Liver (tissue), 9 donors: ENCODE results near the gene KRT37. TPM values are rescaled to one million over a fixed set of nuclear protein-coding genes. Genes with fewer than 3 reads are reported as not detected.

Experiments used
- DNase-seq: peaks from one replicate; pipeline ENCODE4 v3.0.0-alpha.2; 2017; ENCODE audit warnings: low spot score
- H3K27ac ChIP-seq, 2 donors: one replicate each; pipeline ENCODE4 v1.7.0; 2013; ENCODE audit warnings: inconsistent platforms in 2 of 2, low read length in 2 of 2, control low read depth in 1 of 2, low read depth in 1 of 2, mild to moderate bottlenecking in 1 of 2
- H3K27me3 ChIP-seq, 4 donors: one replicate each; pipeline versions ENCODE4 v1.6.1 to v1.7.0; 2013; ENCODE audit warnings: low read length in 3 of 4, inconsistent platforms in 1 of 4, mild to moderate bottlenecking in 1 of 4, moderate library complexity in 1 of 4; ENCODE audit not compliant: control insufficient read depth in 4 of 4, insufficient read depth in 4 of 4
- H3K36me3 ChIP-seq, 4 donors: one replicate each; pipeline versions ENCODE4 v1.6.1 to v1.7.0; 2013; ENCODE audit warnings: low read length in 3 of 4, mild to moderate bottlenecking in 3 of 4, low read depth in 1 of 4, moderate library complexity in 1 of 4; ENCODE audit not compliant: control insufficient read depth in 4 of 4, insufficient read depth in 3 of 4
- H3K4me1 ChIP-seq, 4 donors: one replicate each; pipeline versions ENCODE4 v1.6.1 to v1.7.0; 2013; ENCODE audit warnings: low read length in 3 of 4, mild to moderate bottlenecking in 3 of 4, moderate library complexity in 1 of 4; ENCODE audit not compliant: control insufficient read depth in 4 of 4, insufficient read depth in 4 of 4
- H3K4me3 ChIP-seq, 3 donors: one replicate each; pipeline versions ENCODE4 v1.6.1 to v1.7.0; 2013; ENCODE audit warnings: low read length in 3 of 3, control low read depth in 1 of 3, low read depth in 1 of 3, mild to moderate bottlenecking in 1 of 3
- H3K9ac ChIP-seq, 2 donors: one replicate each; pipeline ENCODE4 v1.7.0; 2013; ENCODE audit warnings: low read length in 2 of 2, mild to moderate bottlenecking in 2 of 2, moderate library complexity in 2 of 2, control low read depth in 1 of 2, low read depth in 1 of 2
- H3K9me3 ChIP-seq, 4 donors: one replicate each; pipeline versions ENCODE4 v1.6.1 to v1.7.0; 2013; ENCODE audit warnings: low read length in 3 of 4; ENCODE audit not compliant: control insufficient read depth in 4 of 4
- ATF3 ChIP-seq: IDR thresholded peaks from 2 replicates; pipeline ENCODE4 v1.6.1; 2016; ENCODE audit warnings: antibody characterized with exemption
- CTCF ChIP-seq: fragments of 150-350 bp; IDR thresholded peaks from 2 replicates; pipeline ENCODE4 v1.5.1; 2017; ENCODE audit warnings: improper control_type of control experiment, low read depth, low read length; ENCODE audit not compliant: missing input control
- EGR1 ChIP-seq, 2 donors: IDR thresholded peaks; 2 replicates each; pipeline ENCODE4 v1.6.1; 2016 to 2018; ENCODE audit warnings: antibody characterized with exemption in 2 of 2, low read depth in 2 of 2
- FOXA1 ChIP-seq: IDR thresholded peaks from 2 replicates; pipeline ENCODE4 v1.6.1; 2016; ENCODE audit warnings: antibody characterized with exemption
- FOXA2 ChIP-seq: IDR thresholded peaks from 2 replicates; pipeline ENCODE4 v1.6.1; 2016; ENCODE audit warnings: antibody characterized with exemption
- GABPA ChIP-seq, 2 donors: IDR thresholded peaks in 1 of 2; conservative IDR thresholded peaks in 1 of 2; 2 replicates each; pipeline ENCODE4 v1.6.1; 2016; ENCODE audit warnings: antibody characterized with exemption in 2 of 2, mild to moderate bottlenecking in 1 of 2, moderate library complexity in 1 of 2
- HNF4A ChIP-seq, 2 donors: conservative IDR thresholded peaks; 2 replicates each; pipeline ENCODE4 v1.6.1; 2016; ENCODE audit warnings: antibody characterized with exemption in 2 of 2, mild to moderate bottlenecking in 2 of 2
- HNF4G ChIP-seq: IDR thresholded peaks from 2 replicates; pipeline ENCODE4 v1.6.1; 2016; ENCODE audit warnings: antibody characterized with exemption
- JUND ChIP-seq, 2 donors: IDR thresholded peaks; 2 replicates each; pipeline ENCODE4 v1.6.1; 2016; ENCODE audit warnings: antibody characterized with exemption in 2 of 2
- NR2F2 ChIP-seq: IDR thresholded peaks from 2 replicates; pipeline ENCODE4 v1.6.1; 2016; ENCODE audit warnings: antibody characterized with exemption
- RAD21 ChIP-seq, 2 donors: IDR thresholded peaks; 2 replicates each; pipeline ENCODE4 v1.6.1; 2016; ENCODE audit warnings: antibody characterized with exemption in 2 of 2, mild to moderate bottlenecking in 2 of 2
- SP1 ChIP-seq: IDR thresholded peaks from 2 replicates; pipeline ENCODE4 v1.6.1; 2018; ENCODE audit warnings: antibody characterized with exemption, mild to moderate bottlenecking
- TAF1 ChIP-seq: conservative IDR thresholded peaks from 2 replicates; pipeline ENCODE4 v1.6.1; 2016; ENCODE audit warnings: antibody characterized with exemption, mild to moderate bottlenecking
- YY1 ChIP-seq: IDR thresholded peaks from 2 replicates; pipeline ENCODE4 v1.6.1; 2016; ENCODE audit warnings: antibody characterized with exemption, mild to moderate bottlenecking
- WGBS: extraction: QIAGEN DNeasy Blood & Tissue Kit; methylation state at CpG from one replicate; pipeline ENCODE4 v1.1.7; 2013; 5-methylcytosine and 5-hydroxymethylcytosine counted together
- polyA plus RNA-seq, 2 donors: library from polyadenylated mRNA; stranded (reverse) in 1 of 2; unstranded in 1 of 2; fragments of 200-250 nt in 1 of 2; fragments of >200 nt in 1 of 2; fragmentation: Nextera tagmentation in 1 of 2; extraction: Ambion mirVana in 1 of 2; gene quantifications; one replicate each; pipeline versions ENCODE4 v1.2.1 to v1.2.3, GENCODE V29; 2013 to 2015
- total RNA-seq, 2 donors: library from RNA; depleted of rRNA; stranded (reverse); fragments of >200 nt; gene quantifications; one replicate each; pipeline ENCODE4 v1.2.3, GENCODE V29; 2014
- TF ChIP-seq, protein P1 (sequence below): IDR thresholded peaks from 2 replicates; pipeline ENCODE4 v1.6.1; 2016; ENCODE audit warnings: antibody characterized with exemption
- TF ChIP-seq, protein P2 (sequence below): IDR thresholded peaks from 2 replicates; pipeline ENCODE4 v1.6.1; 2016; ENCODE audit warnings: antibody characterized with exemption, mild to moderate bottlenecking
- TF ChIP-seq, protein P3 (sequence below): IDR thresholded peaks from 2 replicates; pipeline ENCODE4 v1.6.1; 2016; ENCODE audit warnings: antibody characterized with exemption
- donor health status: healthy.
- donor health status: healthy.
- donor health status: healthy.
- donor health status: healthy.
- donor health status: healthy.

Gene KRT37
- total and polyA plus RNA-seq, 4 donors: not detected

- Histone ChIP-seq H3K4me1 (no peaks in the 10 kb centered on the region), H3K4me3 (no peak overlapping the region), H3K27ac (no peak overlapping the region), H3K27me3 (no peaks in the 10 kb centered on the region), H3K36me3 (no peaks in the 10 kb centered on the region), H3K9ac (no peak overlapping the region), H3K9me3 (no peaks in the 10 kb centered on the region)
- no peak for TF ChIP-seq HNF4A (conservative IDR thresholded peaks at IDR 0.05)
- no peak for TF ChIP-seq CTCF
- no peak for TF ChIP-seq YY1
- TF ChIP-seq, protein P1, sequence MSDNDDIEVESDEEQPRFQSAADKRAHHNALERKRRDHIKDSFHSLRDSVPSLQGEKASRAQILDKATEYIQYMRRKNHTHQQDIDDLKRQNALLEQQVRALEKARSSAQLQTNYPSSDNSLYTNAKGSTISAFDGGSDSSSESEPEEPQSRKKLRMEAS: no peak
- no peak for TF ChIP-seq EGR1 (IDR thresholded peaks at IDR 0.05; ENCODE audit: low read depth in 2 of 2)
- no peak for TF ChIP-seq NR2F2
- TF ChIP-seq, protein P2, sequence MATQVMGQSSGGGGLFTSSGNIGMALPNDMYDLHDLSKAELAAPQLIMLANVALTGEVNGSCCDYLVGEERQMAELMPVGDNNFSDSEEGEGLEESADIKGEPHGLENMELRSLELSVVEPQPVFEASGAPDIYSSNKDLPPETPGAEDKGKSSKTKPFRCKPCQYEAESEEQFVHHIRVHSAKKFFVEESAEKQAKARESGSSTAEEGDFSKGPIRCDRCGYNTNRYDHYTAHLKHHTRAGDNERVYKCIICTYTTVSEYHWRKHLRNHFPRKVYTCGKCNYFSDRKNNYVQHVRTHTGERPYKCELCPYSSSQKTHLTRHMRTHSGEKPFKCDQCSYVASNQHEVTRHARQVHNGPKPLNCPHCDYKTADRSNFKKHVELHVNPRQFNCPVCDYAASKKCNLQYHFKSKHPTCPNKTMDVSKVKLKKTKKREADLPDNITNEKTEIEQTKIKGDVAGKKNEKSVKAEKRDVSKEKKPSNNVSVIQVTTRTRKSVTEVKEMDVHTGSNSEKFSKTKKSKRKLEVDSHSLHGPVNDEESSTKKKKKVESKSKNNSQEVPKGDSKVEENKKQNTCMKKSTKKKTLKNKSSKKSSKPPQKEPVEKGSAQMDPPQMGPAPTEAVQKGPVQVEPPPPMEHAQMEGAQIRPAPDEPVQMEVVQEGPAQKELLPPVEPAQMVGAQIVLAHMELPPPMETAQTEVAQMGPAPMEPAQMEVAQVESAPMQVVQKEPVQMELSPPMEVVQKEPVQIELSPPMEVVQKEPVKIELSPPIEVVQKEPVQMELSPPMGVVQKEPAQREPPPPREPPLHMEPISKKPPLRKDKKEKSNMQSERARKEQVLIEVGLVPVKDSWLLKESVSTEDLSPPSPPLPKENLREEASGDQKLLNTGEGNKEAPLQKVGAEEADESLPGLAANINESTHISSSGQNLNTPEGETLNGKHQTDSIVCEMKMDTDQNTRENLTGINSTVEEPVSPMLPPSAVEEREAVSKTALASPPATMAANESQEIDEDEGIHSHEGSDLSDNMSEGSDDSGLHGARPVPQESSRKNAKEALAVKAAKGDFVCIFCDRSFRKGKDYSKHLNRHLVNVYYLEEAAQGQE: no peak
- TF ChIP-seq, protein P3, sequence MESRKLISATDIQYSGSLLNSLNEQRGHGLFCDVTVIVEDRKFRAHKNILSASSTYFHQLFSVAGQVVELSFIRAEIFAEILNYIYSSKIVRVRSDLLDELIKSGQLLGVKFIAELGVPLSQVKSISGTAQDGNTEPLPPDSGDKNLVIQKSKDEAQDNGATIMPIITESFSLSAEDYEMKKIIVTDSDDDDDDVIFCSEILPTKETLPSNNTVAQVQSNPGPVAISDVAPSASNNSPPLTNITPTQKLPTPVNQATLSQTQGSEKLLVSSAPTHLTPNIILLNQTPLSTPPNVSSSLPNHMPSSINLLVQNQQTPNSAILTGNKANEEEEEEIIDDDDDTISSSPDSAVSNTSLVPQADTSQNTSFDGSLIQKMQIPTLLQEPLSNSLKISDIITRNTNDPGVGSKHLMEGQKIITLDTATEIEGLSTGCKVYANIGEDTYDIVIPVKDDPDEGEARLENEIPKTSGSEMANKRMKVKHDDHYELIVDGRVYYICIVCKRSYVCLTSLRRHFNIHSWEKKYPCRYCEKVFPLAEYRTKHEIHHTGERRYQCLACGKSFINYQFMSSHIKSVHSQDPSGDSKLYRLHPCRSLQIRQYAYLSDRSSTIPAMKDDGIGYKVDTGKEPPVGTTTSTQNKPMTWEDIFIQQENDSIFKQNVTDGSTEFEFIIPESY: no peak
- TF ChIP-seq FOXA2: no peak
- no peak for TF ChIP-seq RAD21 (IDR thresholded peaks at IDR 0.05)
- no peak for TF ChIP-seq ATF3
- no peak for TF ChIP-seq SP1
- TF ChIP-seq JUND (IDR thresholded peaks at IDR 0.05): no peak
- TF ChIP-seq FOXA1: no peak
- TF ChIP-seq GABPA (IDR thresholded peaks at IDR 0.05 in 1 of 2, conservative IDR thresholded peaks at IDR 0.05 in 1 of 2): no peak
- no peak for TF ChIP-seq HNF4G
- no peak for DNase-seq
- 53% methylated on average over 2 of the region's 2 CpGs for WGBS
These were observed 32.9 kb downstream of the KRT37 start for GRCh38 chr17:41391535-41391934.

GRCh38 chr17:41390411-41390938, 33.9 kb downstream of the KRT37 start:
- Histone ChIP-seq H3K9ac (no peak overlapping the region), H3K4me3 (no peak overlapping the region), H3K36me3 (no peaks in the 10 kb centered on the region), H3K27me3 (no peaks in the 10 kb centered on the region), H3K9me3 (peaks cover 0 to 2% (median 0%) of the 10 kb centered on the region in 4 donors), H3K4me1 (no peaks in the 10 kb centered on the region), H3K27ac (no peak overlapping the region)
- no peak for TF ChIP-seq TAF1
- DNase-seq: no peak
- 57% methylated on average over 7 of the region's 7 CpGs for WGBS
